Breast epithelium (tissue), 4 donors: ENCODE data around the gene JPH2. TPM values are rescaled to one million over a fixed set of nuclear protein-coding genes. Genes with fewer than 3 reads are reported as not detected.

Experiments
- DNase-seq, 2 donors: peaks; one replicate each; pipeline ENCODE4 v3.0.0-alpha.2; 2019; ENCODE audit warnings: low spot score in 2 of 2
- H3K27ac ChIP-seq, 2 donors: fragments of 200-600 bp; sonication (generic) in 1 of 2; one replicate each; pipeline ENCODE4 v1.5.1; 2016 to 2019; ENCODE audit warnings: mild to moderate bottlenecking in 1 of 2
- H3K27me3 ChIP-seq, 2 donors: fragments of 200-600 bp; sonication (generic) in 1 of 2; one replicate each; pipeline versions ENCODE4 v1.5.1 to v1.6.0; 2017 to 2019; ENCODE audit warnings: control low read depth in 1 of 2, mild to moderate bottlenecking in 1 of 2
- H3K36me3 ChIP-seq: fragments of 200-600 bp; one replicate; pipeline ENCODE4 v1.5.1; 2019
- H3K4me1 ChIP-seq, 2 donors: fragments of 200-600 bp; sonication (generic); one replicate each; pipeline ENCODE4 v1.5.1; 2016 to 2019; ENCODE audit warnings: control low read depth in 1 of 2
- H3K4me3 ChIP-seq, 3 donors: fragments of 200-600 bp; sonication (generic); 1 replicate in 2 of 3; 2 replicates in 1 of 3; pipeline ENCODE4 v1.5.1; 2016 to 2019; ENCODE audit warnings: mild to moderate bottlenecking in 3 of 3, moderate library complexity in 2 of 3
- H3K9me3 ChIP-seq, 2 donors: fragments of 200-600 bp; sonication (generic) in 1 of 2; one replicate each; pipeline ENCODE4 v1.5.1; 2016 to 2019; ENCODE audit warnings: control low read depth in 1 of 2
- POLR2A ChIP-seq: fragments of 450-650 bp; IDR thresholded peaks from one replicate; pipeline ENCODE4 v1.6.1; 2016; ENCODE audit warnings: antibody characterized with exemption, mild to moderate bottlenecking, moderate library complexity
- POLR2AphosphoS5 ChIP-seq, 3 donors: sonication (generic); formaldehyde crosslinking; IDR thresholded peaks; one replicate each; pipeline ENCODE4 v1.6.1; 2017; ENCODE audit warnings: antibody characterized with exemption in 3 of 3
- intact Hi-C: fragments of 100-400 bp; cut with DNase I; formaldehyde crosslinking; loops from one replicate; pipeline ENCODE4 v1.15.1; 2023; ENCODE audit warnings: low total_unique reads
- total RNA-seq, 3 donors: library from RNA; depleted of rRNA; stranded (reverse); fragments of >200 nt; gene quantifications; one replicate each; pipeline ENCODE4 v1.1.0, GENCODE V29; 2016
- TF ChIP-seq, protein P1 (sequence below), 3 donors: fragments of 450-650 bp; IDR thresholded peaks; one replicate each; pipeline ENCODE4 v1.5.1; 2016 to 2017; ENCODE audit warnings: antibody characterized with exemption in 3 of 3, mild to moderate bottlenecking in 3 of 3, moderate library complexity in 3 of 3

JPH2 gene
- total RNA-seq, 3 donors from 2014 or later: 9.3 to 16.4 (median 16.2) TPM

GRCh38 chr20:44138867-44139266 lies 48.1 kb downstream of the JPH2 start:
- Histone ChIP-seq H3K9me3 (no peaks in the 10 kb centered on the region), H3K36me3 (no peaks in the 10 kb centered on the region), H3K27ac (no peak overlapping the region), H3K27me3 (peaks cover 0 to 6% of the 10 kb centered on the region in 2 donors), H3K4me1 (no peaks in the 10 kb centered on the region), H3K4me3 (no peak overlapping the region)
- DNase-seq: no peak
- TF ChIP-seq POLR2A (no peak), POLR2AphosphoS5 (IDR thresholded peaks at IDR 0.05) (no peak)
- TF ChIP-seq, protein P1, sequence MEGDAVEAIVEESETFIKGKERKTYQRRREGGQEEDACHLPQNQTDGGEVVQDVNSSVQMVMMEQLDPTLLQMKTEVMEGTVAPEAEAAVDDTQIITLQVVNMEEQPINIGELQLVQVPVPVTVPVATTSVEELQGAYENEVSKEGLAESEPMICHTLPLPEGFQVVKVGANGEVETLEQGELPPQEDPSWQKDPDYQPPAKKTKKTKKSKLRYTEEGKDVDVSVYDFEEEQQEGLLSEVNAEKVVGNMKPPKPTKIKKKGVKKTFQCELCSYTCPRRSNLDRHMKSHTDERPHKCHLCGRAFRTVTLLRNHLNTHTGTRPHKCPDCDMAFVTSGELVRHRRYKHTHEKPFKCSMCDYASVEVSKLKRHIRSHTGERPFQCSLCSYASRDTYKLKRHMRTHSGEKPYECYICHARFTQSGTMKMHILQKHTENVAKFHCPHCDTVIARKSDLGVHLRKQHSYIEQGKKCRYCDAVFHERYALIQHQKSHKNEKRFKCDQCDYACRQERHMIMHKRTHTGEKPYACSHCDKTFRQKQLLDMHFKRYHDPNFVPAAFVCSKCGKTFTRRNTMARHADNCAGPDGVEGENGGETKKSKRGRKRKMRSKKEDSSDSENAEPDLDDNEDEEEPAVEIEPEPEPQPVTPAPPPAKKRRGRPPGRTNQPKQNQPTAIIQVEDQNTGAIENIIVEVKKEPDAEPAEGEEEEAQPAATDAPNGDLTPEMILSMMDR (IDR thresholded peaks at IDR 0.05): no peak
- intact Hi-C loops: no loop called here

GRCh38 chr20:44137266-44137801 lies 49.7 kb downstream of the JPH2 start:
- Histone ChIP-seq H3K27me3 (peaks cover 0 to 6% of the 10 kb centered on the region in 2 donors), H3K9me3 (no peaks in the 10 kb centered on the region), H3K27ac (peak overlapping the region; percentile 61 to 80), H3K36me3 (no peaks in the 10 kb centered on the region), H3K4me1 (no peaks in the 10 kb centered on the region), H3K4me3 (no peak overlapping the region)
- no peak for TF ChIP-seq POLR2A
- TF ChIP-seq, protein P1 (IDR thresholded peaks at IDR 0.05): no peak
- intact Hi-C loops: no loop called here
- DNase-seq: peak in 1 of 2 donors; percentile 63

DNA sequence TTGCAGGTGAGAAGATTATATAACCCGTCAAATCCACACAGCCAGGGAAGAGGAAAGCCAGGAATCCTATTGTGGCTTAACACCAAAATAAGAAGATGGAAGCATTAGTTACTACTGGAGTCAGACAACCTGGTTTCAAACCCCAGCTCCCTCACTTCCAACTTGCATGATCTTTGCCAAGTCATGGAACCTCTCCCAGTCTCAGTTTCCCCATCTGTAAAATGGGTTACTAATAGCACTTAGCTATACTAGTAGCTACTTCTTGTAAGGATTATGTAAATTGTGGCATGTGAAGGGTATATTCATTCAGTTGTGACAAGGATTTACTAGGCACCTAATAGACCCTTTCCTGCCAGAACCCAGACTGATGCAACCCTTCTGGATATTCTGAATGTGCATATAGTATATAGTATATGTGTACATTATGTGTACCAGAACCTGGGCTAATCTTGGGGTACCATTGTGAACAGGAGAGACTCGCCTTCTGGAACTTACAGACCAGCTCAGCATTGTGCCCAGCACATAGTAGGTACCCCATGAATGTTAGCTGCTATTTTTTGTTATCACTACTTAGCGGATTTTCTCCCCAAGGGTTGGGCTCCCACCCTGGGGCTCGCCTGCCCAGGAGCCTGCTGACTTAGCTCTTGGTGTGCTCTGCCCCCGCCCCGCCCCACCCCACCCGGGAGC lies 50.3 kb downstream of the JPH2 start:
- Histone ChIP-seq H3K4me1 (no peaks in the 10 kb centered on the region), H3K9me3 (no peaks in the 10 kb centered on the region), H3K36me3 (no peaks in the 10 kb centered on the region), H3K27me3 (peaks cover 0 to 6% of the 10 kb centered on the region in 2 donors), H3K4me3 (no peak overlapping the region), H3K27ac (peak overlapping the region; percentile 61 to 80)
- intact Hi-C loops: no loop called here
- TF ChIP-seq, protein P1 (IDR thresholded peaks at IDR 0.05): no peak
- TF ChIP-seq POLR2AphosphoS5 (IDR thresholded peaks at IDR 0.05) (no peak), POLR2A (no peak)
- no peak for DNase-seq

GRCh38 chr20:44135417-44136204 lies 51.4 kb downstream of the JPH2 start:
- H3K9me3 ChIP-seq: no peaks in the 10 kb centered on the region
- no peaks in the 10 kb centered on the region for H3K36me3 ChIP-seq
- no peak overlapping the region for H3K4me3 ChIP-seq
- peaks cover 0 to 6% of the 10 kb centered on the region in 2 donors for H3K27me3 ChIP-seq
- no peak for DNase-seq
- TF ChIP-seq, protein P1 (IDR thresholded peaks at IDR 0.05): no peak
- TF ChIP-seq POLR2A (no peak), POLR2AphosphoS5 (IDR thresholded peaks at IDR 0.05) (no peak)
- peak overlapping the region in 1 of 2 donors; percentile 8 for H3K27ac ChIP-seq
- no peaks in the 10 kb centered on the region for H3K4me1 ChIP-seq
- intact Hi-C loops: no loop called here

GRCh38 chr20:44135012-44135412 lies 52.0 kb downstream of the JPH2 start:
- H3K27ac ChIP-seq: peak overlapping the region in 1 of 2 donors; percentile 8
- DNase-seq: no peak
- H3K4me1 ChIP-seq: no peaks in the 10 kb centered on the region
- no peak overlapping the region for H3K4me3 ChIP-seq
- intact Hi-C loops: no loop called here
- TF ChIP-seq POLR2A (no peak), POLR2AphosphoS5 (IDR thresholded peaks at IDR 0.05) (no peak)
- TF ChIP-seq, protein P1 (IDR thresholded peaks at IDR 0.05): no peak
- no peaks in the 10 kb centered on the region for H3K9me3 ChIP-seq
- H3K36me3 ChIP-seq: no peaks in the 10 kb centered on the region
- H3K27me3 ChIP-seq: peaks cover 0 to 6% of the 10 kb centered on the region in 2 donors
